ENCODE measurements around the gene PCDH15.

GRCh38 chr10:53980210-53980609, 820.8 kb downstream of the PCDH15 start:
- TF ChIP-seq, protein P1, sequence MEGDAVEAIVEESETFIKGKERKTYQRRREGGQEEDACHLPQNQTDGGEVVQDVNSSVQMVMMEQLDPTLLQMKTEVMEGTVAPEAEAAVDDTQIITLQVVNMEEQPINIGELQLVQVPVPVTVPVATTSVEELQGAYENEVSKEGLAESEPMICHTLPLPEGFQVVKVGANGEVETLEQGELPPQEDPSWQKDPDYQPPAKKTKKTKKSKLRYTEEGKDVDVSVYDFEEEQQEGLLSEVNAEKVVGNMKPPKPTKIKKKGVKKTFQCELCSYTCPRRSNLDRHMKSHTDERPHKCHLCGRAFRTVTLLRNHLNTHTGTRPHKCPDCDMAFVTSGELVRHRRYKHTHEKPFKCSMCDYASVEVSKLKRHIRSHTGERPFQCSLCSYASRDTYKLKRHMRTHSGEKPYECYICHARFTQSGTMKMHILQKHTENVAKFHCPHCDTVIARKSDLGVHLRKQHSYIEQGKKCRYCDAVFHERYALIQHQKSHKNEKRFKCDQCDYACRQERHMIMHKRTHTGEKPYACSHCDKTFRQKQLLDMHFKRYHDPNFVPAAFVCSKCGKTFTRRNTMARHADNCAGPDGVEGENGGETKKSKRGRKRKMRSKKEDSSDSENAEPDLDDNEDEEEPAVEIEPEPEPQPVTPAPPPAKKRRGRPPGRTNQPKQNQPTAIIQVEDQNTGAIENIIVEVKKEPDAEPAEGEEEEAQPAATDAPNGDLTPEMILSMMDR (conservative IDR thresholded peaks at IDR 0.05; ENCODE audit: low read length), result no peak
- TF ChIP-seq EZH2phosphoT487 (IDR thresholded peaks at IDR 0.05; ENCODE audit: borderline replicate concordance), result no peak

All from Loucy (cell line).